ENCODE measurements around the gene FAM53B.

The FAM53B gene

GRCh38 chr10:124727361-124727960, 16.7 kb downstream of the FAM53B start:
- DNase-seq, result no peak

GRCh38 chr10:124725791-124726190, 18.4 kb downstream of the FAM53B start:
- DNase-seq, result no peak

- DNase-seq, result no peak
These were observed 19.0 kb downstream of the FAM53B start for GRCh38 chr10:124725171-124725631.

- no peak for DNase-seq
These were observed 19.7 kb downstream of the FAM53B start for GRCh38 chr10:124724279-124725027.

- no peak for DNase-seq
These were observed 20.4 kb downstream of the FAM53B start for GRCh38 chr10:124723826-124724225.

- peak; percentile 50 for DNase-seq
These were observed 21.1 kb downstream of the FAM53B start for GRCh38 chr10:124722798-124723783.

- DNase-seq, result peak; percentile 98
These were observed 22.7 kb downstream of the FAM53B start for GRCh38 chr10:124721330-124722045.

- DNase-seq, result peak; percentile 68
These were observed 24.8 kb downstream of the FAM53B start for GRCh38 chr10:124719213-124719851.

- DNase-seq, result peak; percentile 83
These were observed 26.1 kb downstream of the FAM53B start for GRCh38 chr10:124717911-124718741.

- no peak for DNase-seq
These were observed 27.0 kb downstream of the FAM53B start for GRCh38 chr10:124717041-124717757.

- DNase-seq, result no peak
These were observed 27.8 kb downstream of the FAM53B start for GRCh38 chr10:124716369-124716768.

- DNase-seq, result no peak
These were observed 28.7 kb downstream of the FAM53B start for GRCh38 chr10:124715439-124715838.

- DNase-seq, result no peak
These were observed 30.4 kb downstream of the FAM53B start for GRCh38 chr10:124713679-124714255.

- DNase-seq, result no peak
These were observed 31.3 kb downstream of the FAM53B start for GRCh38 chr10:124712704-124713407.

- no peak for DNase-seq
These were observed 33.0 kb downstream of the FAM53B start for GRCh38 chr10:124711145-124711544.

- no peak for DNase-seq
These were observed 33.8 kb downstream of the FAM53B start for GRCh38 chr10:124710266-124710881.

GRCh38 chr10:124709861-124710260, 34.3 kb downstream of the FAM53B start:
- no peak for DNase-seq

- DNase-seq, result no peak
These were observed 35.2 kb downstream of the FAM53B start for GRCh38 chr10:124708922-124709520.

All from MV-4-11 (cell line).